ENCODE results near the gene FMN1.

GRCh38 chr15:32826685-32827084 lies 367.8 kb downstream of the FMN1 start:
- TF ChIP-seq GATA2 (IDR thresholded peaks at IDR 0.05; ENCODE audit: low read depth, low read length) (no peak), GATA3 (IDR thresholded peaks at IDR 0.05; ENCODE audit: low read depth, low read length) (no peak)

Measured in SH-SY5Y (cell line).